Measurements from ENCODE around the gene GPR135. TPM values are rescaled to one million over a fixed set of nuclear protein-coding genes. Genes with fewer than 3 reads are reported as not detected.

GPR135 gene
- total and polyA plus RNA-seq, 2 of the 13 experiments (the other 11 are each of a cell fraction or from before 2014, with no cell fraction given): 0.46 to 1.3 TPM

DNA sequence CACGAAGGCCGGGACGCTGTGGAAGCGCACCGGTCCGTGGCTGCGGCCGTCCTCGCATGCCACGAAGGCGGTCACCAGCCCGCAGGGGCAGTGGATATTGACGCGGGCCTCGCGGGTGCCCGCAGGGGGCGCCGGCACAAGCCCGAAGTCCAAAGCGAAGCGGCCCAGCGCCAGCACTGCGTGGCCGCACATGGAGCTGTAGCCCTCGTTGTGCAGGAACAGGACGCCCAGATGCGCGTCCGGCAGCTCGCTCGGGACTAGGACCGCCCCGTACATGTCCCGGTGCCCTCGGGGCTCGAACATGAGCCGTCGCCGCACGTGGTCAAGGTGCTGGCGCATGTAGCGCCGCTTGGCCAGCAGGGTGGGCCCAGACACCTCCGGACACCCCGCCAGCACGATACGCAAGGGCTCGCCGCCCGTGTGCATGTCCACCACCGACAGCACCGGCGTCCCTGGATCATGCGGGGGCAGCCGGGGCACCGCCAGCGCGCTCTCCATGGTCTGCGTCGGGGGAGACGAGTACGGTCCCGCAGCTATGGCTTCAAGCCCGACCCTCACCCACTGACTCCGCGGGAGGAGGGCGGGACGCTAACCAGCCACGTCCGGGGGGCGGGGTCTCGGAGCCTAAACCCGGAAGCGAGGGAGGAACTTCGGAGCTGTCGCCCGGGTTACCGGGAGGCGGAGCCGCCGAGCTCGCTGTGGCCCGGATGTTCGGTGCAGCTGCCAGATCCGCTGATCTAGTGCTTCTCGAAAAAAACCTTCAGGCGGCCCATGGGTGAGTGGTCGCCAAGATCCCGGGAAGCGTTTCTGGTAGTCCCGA, 18.8 kb upstream of the GPR135 start, which contains the start of the genes JKAMP and L3HYPDH (continued):
- peak; percentile 65 for TF ChIP-seq ZNF629 (CRISPR knock-in tag; conservative IDR thresholded peaks at IDR 0.05)
- TF ChIP-seq ZNF280D (CRISPR knock-in tag; IDR thresholded peaks at IDR 0.05): peak; percentile 97
- TF ChIP-seq HIVEP1 (CRISPR knock-in tag; IDR thresholded peaks at IDR 0.05): peak; percentile 95
- peak; percentile 82; the same call in 1 of the 2 replicates for TF ChIP-seq RARG (CRISPR knock-in tag; IDR thresholded peaks at IDR 0.05; ENCODE audit: low read depth)
- peak; percentile 85 for TF ChIP-seq MEIS1 (CRISPR knock-in tag; IDR thresholded peaks at IDR 0.05; ENCODE audit: borderline replicate concordance)
- peak; percentile 87; the same call in 1 of the 2 replicates for TF ChIP-seq MYPOP (CRISPR knock-in tag; IDR thresholded peaks at IDR 0.05)
- TF ChIP-seq KDM2A (CRISPR knock-in tag; IDR thresholded peaks at IDR 0.05; ENCODE audit: borderline replicate concordance, low read depth): peak; percentile 93
- TF ChIP-seq RORA (CRISPR knock-in tag; IDR thresholded peaks at IDR 0.05): no peak
- TF ChIP-seq KLF9 (CRISPR knock-in tag; IDR thresholded peaks at IDR 0.05; ENCODE audit: low read depth): 0 out of 2 replicates have a peak, but pooled peaks have one; percentile 51
- TF ChIP-seq ZNF598 (CRISPR knock-in tag; IDR thresholded peaks at IDR 0.05; ENCODE audit: borderline replicate concordance): peak; percentile 83
- TF ChIP-seq, protein P1, sequence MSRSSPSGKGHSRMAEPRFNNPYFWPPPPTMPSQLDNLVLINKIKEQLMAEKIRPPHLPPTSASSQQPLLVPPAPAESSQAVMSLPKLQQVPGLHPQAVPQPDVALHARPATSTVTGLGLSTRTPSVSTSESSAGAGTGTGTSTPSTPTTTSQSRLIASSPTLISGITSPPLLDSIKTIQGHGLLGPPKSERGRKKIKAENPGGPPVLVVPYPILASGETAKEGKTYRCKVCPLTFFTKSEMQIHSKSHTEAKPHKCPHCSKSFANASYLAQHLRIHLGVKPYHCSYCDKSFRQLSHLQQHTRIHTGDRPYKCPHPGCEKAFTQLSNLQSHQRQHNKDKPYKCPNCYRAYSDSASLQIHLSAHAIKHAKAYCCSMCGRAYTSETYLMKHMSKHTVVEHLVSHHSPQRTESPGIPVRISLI (CRISPR knock-in tag; IDR thresholded peaks at IDR 0.05; ENCODE audit: borderline replicate concordance): peak; percentile 31; the same call in 1 of the 2 replicates
- TF ChIP-seq, protein P2, sequence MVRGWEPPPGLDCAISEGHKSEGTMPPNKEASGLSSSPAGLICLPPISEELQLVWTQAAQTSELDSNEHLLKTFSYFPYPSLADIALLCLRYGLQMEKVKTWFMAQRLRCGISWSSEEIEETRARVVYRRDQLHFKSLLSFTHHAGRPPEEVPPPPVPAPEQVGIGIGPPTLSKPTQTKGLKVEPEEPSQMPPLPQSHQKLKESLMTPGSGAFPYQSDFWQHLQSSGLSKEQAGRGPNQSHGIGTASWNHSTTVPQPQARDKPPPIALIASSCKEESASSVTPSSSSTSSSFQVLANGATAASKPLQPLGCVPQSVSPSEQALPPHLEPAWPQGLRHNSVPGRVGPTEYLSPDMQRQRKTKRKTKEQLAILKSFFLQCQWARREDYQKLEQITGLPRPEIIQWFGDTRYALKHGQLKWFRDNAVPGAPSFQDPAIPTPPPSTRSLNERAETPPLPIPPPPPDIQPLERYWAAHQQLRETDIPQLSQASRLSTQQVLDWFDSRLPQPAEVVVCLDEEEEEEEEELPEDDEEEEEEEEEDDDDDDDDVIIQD (CRISPR knock-in tag; IDR thresholded peaks at IDR 0.05; ENCODE audit: low read depth): peak; percentile 9; the same call in 1 of the 2 replicates
- TF ChIP-seq TARDBP (CRISPR knock-in tag; IDR thresholded peaks at IDR 0.05): peak; percentile 90
- TF ChIP-seq ZNF749 (CRISPR knock-in tag; IDR thresholded peaks at IDR 0.05; ENCODE audit: borderline replicate concordance): peak; percentile 97
- TF ChIP-seq ATM (IDR thresholded peaks at IDR 0.05; ENCODE audit: borderline replicate concordance): no peak

All from HepG2 (cell line).